GM12872 (cell line): Measurements from ENCODE around the gene CIPC.

Experiments
- CTCF ChIP-seq: IDR thresholded peaks from 3 replicates; pipeline ENCODE4 v1.5.1; 2011; ENCODE audit warnings: low read depth, mild to moderate bottlenecking, low read length, moderate library complexity; ENCODE audit not compliant: insufficient read depth

CIPC gene

GRCh38 chr14:77058785-77059184 is 39.3 kb upstream of the CIPC start:
- TF ChIP-seq CTCF: no peak

DNA sequence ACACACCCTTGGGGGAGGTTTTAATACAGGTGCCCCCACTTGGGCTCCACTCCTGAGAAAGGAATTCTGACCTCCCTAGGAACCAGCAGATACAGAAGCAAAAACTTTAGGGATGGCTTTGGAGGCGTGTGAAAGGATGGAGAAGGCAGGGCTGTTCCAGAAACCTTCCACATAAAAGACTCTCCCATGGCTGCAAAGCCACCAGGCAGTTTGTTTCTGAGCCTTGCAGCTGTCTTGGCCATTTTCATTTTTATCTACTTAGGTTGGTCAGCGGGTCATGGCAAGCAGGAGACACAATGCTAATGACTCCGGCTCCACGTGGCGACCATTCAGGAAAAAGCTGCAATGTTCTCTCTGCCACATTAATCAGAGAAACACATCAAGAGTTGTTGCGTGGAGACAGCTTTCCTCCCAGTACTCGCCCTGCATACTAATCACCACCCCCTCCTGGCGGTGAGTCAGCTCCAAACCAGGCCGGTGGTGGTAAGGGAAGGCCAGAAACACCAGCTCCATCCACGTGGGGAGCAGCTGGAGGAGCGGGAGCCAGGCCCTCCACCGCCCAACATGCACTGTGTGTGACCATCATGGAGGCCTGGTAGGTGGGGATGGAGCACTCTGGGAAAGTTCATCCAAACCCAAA is 38.7 kb upstream of the CIPC start:
- TF ChIP-seq CTCF: no peak

GRCh38 chr14:77061630-77062257 is 36.3 kb upstream of the CIPC start:
- no peak for TF ChIP-seq CTCF

GRCh38 chr14:77062261-77062660 is 35.8 kb upstream of the CIPC start:
- no peak for TF ChIP-seq CTCF

- TF ChIP-seq CTCF: no peak
These were observed 34.4 kb upstream of the CIPC start for GRCh38 chr14:77063571-77064171.

DNA sequence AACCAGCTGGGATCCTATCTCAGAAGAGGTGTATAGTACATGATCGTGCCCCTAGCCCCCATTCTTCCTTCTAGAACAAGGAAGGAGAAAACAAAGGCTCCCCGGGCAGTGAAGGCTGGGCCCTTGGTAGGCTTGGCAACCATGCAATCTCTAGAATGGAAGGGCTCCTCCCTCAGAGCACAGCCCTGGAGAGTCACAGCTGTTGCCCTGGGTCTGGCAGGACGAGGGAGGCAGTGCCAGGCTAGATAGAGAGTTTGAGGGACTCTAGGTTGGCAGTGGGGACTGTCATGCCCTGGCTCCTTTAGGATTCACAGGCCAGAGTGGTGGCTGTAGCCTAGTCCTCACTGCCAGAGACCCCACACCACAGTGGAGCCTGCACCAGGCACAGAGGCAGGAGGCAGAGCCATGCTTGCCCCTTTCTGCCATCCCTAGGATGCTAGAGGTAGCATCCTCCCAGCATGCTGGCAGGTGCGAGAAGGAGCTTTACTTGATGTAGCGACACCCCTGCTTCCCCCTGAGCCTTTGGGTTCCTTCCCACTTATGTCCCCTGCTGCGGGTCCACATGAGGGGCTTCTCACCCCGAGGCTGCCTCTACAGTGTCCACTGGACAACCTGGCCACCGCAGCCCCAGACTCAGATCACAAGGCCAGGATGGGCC is 33.4 kb upstream of the CIPC start:
- no peak for TF ChIP-seq CTCF

DNA sequence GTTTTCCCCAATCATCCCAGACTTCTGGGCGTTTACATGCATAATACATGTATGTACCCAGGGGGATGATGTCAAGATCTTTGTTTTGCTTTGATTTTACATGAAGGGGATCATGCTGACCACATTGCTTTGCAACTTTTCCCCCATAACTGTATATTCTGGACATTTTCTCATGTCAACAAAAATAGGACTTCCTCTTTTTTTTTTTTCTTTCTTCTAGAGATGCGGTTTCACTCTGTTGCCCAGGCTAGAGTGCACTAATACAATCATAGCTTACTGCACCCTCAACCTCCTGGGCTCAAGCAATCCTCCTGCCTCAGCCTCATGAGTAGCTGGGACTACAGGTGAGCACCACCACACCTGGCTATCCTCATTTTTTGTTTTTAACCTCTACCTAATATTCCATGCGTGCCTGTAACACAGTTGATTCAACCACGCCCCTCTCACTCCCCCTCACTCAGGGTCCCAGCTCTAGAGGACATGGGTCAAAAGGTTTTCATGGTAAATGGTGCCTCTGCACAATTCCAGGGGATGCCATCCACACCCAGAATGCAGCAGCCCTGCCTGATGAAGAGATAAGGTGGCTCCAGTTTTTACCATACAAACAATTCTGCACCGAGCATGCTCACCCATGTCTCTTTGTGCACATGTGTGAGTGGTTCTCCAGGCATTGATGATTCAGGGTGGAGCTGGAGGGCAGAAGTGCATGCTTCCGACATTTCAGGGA is 32.0 kb upstream of the CIPC start:
- TF ChIP-seq CTCF: no peak
